HG02571 (cell line): Measurements from ENCODE around the gene MCM10.
"Not testable (repeated sequence)": the region's sequence is repeated elsewhere in the genome, so short reads cannot be mapped to it uniquely, and the experiment has no call there.

Experiments
- ATAC-seq: cut with Tn5 transposase; IDR thresholded peaks from one replicate; pipeline ENCODE4 v1.9.1; 2021; ENCODE audit warnings: mild to moderate bottlenecking, moderate library complexity; ENCODE audit not compliant: unreplicated experiment

The MCM10 gene

DNA sequence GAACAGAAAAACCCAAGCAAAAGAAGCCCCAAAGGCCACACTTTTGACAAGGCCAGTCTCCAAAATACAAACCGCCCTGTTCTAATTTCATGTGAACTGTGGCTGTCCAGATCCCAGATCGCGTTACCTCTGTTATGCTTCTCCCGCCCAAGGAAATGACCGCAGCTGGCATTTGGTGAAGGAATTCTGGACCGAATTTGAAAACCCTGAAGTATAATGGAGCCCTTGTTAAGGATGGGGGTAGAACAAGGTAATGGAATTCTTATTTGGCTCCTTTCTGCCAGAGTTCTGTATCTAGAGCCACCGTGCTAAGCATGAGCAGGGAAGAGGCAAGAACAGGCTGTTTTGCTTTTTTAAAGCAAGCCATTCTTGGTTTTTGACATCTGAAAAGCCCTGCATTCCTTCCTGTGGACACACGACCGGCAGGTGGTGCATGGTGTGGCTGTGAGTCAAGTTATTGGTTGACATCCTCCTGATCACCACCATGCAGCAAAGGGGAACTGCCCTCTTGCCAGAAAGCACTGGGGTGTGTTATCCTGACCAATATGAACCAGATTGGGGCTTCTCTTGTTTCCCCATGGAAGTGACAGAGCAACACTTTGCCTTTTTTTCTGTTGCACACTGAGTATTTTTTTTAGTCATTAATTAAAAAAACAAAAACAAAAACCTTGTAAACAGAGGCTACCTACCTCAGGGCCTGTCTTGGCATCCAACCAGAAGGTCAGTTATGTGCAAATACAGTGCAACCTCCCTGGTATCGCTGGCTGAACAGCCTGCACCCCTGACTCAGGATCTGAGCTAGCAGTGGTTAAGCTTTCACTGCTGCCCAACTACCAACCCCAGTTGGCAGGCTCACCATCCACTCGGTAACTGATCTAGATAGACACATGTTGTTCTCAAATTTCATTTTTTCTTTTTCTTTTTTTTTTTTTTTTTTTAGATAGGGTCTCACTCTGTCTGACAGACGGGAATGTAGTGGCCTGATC, 58.6 kb downstream of the MCM10 start:
- no peak for ATAC-seq

DNA sequence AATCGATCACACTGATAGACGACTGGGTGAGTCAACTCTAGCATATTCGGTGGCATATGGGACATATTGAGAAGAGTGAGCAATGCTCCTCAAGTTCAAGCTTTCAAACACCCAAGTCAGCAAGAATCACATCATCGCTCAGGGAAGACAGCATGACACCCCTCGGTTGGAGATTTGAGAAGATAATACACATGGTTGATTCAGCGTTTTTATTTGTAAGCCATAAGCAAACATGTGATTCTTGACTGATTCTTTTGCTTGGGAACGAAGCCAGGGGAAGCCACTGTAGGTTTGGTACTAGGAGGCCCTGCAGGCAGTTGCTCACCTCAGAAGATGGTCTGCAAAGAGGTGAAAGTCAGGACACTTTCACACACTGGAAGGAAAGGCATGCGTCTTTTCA, 60.2 kb downstream of the MCM10 start:
- no peak for ATAC-seq

DNA sequence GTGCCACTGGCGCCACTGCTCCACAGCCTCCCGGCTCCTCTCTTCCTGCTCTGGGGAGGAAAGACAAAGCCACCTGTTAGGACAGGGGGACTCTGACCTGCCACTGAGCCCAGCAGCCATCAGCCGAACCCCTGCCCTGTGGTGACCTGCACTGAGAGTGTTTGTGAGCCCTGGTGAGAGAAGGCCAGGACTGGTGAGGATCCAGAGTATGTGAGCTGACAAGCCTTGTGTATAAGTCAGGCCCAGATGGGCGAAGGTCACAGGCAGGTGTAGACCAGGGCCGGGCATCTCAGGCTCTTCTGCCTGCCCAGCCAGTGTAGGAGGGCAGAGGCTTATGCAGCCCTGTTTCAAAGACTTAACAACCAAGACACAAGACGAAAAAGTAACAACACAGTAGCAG, 60.8 kb downstream of the MCM10 start:
- no peak for ATAC-seq

DNA sequence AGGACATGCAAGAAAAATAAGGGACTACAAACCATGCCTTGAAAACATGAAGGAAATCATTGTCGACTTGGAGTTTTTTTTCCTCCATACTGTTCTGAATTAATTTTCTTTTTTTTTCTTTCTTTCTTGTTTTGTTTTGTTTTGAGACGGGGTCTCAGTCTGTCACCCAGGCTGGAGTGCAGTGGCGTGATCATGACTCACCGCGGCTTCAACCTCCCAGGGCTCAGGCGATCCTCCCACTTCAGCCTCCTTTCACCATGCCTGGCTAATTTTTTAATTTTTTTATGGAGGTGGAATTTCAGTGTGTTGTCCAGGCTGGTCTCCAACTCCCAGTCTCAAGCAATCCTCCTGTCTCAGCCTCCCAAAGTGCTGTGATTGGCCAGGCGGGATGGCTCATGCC, 61.2 kb downstream of the MCM10 start:
- no peak for ATAC-seq

DNA sequence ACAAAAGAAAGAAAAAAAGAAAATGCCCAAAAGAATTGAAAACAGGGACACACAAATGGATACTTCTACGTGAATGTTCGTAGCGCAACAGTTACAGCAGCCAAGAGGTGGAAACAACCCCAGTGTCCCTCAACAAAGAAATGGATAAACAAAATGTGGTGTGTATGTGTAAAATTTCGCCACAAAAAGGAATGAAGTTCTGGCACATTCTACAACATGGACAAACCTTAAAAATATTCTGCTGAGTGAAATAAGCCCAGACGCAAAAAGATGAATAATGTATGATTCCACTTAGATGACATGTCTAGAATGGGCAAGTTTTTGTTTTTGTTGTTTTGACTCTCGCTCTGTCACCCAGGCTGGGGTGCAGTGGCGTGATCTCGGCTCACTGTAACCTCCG, 61.9 kb downstream of the MCM10 start:
- ATAC-seq = no peak

DNA sequence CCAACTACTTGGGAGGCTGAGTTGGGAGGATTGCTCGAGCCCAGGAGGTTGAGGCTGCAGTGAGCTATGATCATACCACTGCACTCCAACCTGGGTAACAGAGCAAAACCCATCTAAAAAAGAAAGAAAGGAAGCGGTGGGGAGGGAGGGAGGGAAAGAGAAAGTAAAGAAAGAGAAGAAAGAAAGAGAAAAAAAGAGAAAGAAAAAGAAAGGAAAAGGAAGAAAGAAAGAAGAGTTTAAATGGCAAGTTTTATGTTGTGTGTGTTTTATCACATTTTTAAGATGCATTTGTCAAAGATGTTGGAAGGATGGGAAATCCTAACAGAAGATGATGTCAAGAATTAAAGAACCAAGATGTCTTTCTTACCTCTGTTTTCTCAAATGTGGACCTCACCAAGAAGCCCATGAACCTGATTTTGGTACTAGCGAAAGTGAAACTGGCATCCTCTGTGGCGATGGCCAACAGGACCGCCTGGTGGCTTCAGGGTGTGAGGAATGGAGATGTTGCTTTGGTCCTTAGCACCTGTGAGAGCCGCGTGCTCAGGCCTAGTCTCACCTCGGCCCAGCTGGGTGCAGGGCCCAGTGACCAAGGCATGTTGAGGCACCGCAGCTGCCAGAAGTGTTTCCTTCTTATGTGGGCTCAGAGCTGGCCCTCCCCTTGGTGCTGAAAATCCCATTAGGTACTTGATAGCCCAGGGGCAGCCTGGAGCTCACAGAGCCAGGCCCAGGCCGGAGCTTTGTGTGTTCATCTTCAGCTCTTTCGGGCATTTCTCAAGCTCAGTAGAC, 63.0 kb downstream of the MCM10 start:
- no peak for ATAC-seq

DNA sequence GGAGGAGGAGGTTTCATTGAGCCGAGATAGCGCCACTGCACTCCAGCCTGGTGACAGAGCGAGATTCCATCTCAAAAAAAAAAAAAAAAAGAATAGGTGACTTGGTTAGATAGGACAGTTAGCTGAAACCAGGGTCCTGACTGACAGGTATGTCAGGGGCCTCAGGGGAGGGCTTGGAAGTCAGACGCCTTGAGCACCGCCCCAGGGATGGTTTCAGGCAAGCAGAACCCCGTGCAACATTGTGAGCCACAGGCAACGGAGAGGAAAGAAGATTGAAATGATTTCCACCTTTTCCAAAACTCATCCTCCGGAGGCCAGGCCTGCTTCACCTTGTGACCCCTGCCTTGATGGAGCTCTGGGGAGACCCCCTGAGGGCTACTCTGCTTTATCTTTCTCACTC, 64.2 kb downstream of the MCM10 start:
- no peak for ATAC-seq

DNA sequence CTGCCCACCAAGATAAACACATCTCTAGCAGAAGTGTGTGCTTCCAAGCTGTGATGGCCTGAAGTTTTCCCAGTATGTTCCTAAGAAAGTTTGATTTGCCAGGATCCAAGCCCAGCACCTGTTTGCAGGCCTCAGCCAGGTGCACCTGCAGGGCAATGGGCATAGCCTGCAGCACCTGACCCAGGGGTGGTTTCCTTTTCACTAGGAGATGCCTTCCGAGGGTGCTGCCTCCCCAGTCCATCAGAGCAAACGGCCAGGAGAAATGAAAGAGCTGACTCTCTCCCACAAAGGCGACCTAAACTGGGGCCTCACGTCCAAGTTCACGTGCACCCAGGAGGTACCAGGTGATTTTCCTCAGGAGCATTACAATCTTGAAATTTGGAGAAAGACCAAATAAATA, 65.7 kb downstream of the MCM10 start:
- no peak for ATAC-seq

DNA sequence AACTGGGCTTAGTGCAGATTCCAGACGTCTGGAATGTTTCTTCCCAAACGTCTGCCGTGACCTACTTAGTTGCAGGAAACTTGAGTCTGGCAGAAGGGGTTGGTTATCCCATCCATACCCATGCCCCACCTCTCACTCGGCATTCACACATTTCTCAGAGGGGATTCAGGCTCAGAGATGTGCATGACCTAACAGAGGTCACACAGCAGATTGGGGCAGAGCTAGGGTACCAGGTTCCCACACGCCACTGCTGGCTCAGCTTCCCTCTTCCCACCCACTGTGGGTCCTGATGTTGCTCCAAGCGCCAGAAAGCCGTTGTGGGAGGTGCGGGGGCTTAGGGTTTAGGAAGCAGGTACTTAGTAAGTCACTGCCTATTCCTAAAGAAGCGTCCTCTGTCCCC, 69.8 kb downstream of the MCM10 start:
- no peak for ATAC-seq

DNA sequence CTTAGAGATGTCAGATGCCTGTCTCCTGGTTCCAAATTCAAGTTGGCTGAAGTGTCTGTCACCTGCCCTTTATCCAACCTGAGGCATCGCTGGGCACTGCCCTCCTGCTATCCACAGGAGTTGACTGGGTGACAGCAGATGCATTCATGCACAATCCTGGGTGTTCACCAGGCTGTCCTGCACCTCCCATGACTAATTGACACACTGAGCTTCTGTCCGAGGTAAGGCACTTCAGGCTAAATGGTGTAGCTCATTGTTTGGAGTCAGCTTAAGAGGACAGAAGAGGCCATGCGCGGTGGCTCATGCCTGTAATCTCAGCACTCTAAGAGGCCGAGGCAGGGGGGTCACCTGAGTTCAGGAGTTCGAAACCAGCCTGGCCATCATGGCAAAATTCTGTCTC, 70.5 kb downstream of the MCM10 start:
- no peak for ATAC-seq

DNA sequence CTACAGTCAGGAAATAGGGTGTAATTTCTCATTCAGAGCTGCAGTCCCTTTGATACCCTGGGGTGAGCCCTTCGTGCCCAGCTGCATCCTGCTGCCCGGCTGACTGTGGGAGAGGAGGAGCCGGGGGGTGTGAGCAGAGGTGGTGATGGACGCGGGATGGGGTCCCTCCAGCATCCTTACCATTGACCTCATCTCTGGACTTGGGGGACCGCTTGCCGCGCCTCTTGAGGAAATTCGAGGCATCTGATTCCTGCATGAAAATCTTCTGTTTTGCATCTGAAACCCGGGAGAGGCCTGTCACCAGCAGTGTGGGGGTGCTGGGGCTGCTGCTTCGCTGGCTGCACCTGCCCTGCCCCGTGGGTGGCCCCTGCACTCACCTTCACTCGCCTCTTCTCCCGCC, 72.0 kb downstream of the MCM10 start:
- no peak for ATAC-seq

DNA sequence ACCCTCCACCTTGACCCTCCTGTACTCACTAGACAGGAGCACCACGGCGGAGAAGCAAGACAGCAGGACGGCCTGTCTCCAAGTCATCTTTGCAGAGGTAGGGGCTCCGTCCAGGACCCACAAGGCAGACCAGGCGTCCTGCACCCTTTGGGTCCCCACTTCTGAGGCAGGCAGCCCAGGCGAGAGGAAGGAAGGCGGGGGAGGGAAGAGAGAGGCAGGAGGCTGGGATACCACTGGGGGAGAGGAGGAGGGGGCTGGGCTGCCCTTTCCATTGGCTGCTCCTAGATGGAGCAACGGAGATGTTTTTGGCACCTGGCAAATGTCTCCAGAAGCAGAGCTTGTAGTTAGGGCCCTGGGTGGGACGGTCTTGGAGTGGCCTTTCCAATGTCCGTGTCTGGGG, 72.8 kb downstream of the MCM10 start, which contains the start of gene UCMA:
Gene UCMA, minus strand, starts transcription at position 203 of the 400 bp plus-strand sequence. Its CDS starts 116 bp downstream, at position 87.
- no peak for ATAC-seq

DNA sequence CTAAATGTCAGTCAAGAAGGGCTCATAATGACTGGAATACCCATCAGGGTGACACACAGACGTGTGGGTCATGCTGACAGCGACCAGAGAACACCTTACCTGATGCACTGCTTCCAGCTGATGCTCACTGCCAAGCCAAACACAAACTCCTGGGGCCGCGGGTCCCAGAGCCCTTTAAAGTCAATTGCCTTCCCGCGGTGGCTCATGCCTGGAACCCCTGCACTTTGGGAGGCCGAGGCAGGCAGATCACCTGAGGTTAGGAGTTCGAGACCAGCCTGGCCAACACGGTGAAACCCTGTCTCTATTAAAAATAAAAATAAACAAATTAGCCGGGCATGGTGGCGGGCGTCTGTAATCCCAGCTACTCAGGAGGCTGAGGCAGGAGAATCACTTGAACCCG, 73.4 kb downstream of the MCM10 start:
- not testable (repeated sequence) for ATAC-seq

DNA sequence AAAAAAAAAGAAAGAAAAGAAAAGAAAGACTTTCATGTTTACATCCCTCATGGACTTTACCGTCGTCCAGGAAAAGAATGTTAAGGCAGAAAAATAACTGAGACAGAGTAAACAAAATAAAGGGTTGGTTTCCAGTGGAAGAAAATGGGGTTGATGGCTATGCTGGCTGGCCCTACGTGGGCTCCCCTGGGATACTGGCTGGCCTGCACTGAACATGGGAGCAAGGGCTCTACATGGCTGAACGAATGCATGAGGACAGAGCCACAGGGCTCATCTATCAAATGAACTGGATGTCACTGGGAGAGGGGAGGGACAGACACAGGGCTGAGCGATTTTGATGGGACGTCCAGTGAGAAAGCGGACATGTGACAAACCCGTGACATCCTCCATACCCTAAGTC, 75.3 kb downstream of the MCM10 start:
- no peak for ATAC-seq

DNA sequence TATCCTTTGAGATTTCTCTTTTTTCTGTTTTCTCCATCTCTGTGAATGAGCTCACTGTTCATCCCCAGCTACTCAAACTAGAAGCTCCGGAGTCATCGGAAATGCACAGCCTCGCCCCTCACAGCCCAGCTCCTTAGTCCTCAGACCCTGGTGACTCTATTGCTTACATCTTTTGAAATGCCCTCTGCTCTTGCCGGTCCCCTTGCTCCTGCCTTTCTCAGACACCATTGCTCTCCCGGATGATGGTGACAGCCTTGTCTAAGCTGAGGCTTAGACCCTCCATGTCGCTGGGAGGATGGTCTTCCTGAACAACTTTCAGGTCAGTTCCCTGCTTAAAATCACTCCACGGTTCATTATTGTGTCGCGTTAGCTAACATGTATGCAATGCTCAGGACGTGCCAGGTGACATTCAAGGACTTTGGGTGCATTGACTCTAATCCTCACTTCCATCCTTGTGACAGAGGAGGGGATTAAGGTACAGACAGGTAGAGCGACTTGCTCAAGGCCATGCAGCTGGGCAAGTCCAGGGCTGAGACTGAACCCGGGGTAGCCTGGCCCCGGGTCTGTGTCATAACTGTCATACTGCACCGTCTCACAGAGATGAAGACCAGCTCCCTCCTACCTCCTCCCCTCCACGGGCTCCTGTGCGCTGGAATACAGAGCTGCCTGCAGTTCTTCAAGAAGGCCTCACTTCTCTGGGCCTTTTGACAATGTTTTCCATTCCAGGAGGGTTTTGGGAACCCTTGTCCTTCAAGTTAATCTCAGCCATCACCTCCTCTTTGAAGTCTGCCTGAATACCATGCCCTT, 77.1 kb downstream of the MCM10 start:
- no peak for ATAC-seq

DNA sequence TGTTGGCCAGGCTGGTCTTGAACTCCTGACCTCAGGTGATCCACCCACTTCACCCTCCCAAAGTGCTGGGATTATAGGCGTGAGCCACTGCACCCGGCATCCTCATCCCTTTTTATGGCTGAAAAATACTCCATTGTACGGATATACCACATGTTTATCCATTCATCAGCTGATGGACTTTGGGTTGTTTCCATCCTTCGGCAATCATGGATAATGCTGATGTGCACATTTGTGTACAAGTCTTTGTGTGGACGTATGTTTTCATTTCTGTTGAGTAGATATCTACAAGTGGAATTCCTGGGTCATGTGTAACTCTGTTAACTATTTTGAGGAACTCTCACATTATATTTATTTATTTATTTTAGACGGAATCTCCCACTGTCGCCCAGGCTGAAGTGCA, 78.6 kb downstream of the MCM10 start:
- no peak for ATAC-seq

DNA sequence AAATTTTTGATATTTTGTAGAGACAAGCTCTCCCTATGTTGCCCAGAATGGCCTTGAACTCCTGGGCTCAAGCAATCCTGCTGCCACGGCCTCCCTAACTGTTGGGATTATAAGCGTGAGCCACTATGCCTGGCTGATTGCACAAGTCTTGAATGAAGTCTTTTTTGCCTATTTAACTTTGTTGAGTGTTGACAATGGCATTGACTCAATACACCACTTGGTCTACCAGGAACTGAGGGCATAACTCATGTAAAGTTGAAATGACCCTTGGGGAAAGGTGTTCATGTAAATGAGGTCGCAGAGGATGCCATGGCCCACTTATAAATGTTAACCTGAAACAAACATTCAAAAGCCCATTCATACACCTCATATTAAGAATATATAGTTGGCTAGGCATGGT, 80.3 kb downstream of the MCM10 start:
- ATAC-seq = no peak

DNA sequence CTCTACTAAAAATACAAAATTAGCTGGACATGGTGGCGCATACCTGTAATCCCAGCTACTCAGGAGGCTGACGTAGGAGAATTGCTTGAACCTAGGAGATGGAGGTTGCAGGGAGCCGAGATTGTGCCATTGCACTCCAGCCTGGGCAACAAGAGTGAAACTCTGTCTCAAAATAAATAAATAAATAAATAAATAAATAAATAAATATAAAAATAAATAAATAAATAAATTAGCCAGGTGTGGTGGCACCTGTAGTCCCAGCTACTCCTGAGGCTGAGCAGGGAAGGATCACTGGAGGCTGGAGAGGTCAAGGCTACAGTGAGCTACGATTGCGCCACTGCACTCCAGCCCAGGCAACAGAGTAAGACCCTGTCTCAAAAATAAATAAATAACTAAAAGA, 80.9 kb downstream of the MCM10 start:
- not testable (repeated sequence) for ATAC-seq

DNA sequence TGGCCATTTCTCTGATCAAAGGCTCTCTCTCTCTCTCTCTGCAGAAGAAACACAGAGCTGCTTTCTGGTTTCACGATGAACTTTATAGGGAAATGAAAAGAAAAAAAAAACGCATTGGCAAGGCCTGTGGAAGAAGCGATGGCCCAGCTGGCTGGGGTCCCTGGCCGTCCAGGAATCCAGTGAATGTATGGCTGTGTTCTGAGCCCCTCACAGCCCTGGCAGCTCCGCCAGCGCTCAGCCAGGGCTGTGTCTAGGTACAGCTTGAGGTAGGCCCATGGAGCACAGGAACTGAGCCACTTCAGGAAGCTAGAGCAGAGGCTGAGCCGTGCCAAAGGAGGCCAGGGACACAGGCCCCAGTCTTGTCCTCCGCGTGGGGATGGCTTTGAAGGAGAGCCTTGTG, 85.9 kb downstream of the MCM10 start:
- ATAC-seq = no peak

DNA sequence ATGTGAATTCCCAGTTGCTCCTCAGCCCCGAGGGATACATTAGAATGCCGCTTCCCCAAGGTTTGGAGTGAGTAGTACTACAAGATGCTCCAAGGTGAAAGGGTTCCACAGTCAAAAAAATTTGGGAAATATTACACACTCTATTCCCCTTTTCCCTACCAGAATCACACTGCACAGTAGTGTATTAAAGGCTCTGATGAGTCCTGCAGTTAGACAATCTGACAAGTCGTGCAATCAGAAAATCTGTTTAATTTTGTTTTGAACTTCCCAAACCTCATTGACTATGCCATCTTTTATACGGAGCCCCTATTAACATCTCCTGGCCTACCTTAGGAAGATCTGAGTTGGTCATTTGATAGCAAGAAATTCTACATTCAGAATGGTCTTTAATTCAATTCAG, 86.4 kb downstream of the MCM10 start:
- no peak for ATAC-seq

DNA sequence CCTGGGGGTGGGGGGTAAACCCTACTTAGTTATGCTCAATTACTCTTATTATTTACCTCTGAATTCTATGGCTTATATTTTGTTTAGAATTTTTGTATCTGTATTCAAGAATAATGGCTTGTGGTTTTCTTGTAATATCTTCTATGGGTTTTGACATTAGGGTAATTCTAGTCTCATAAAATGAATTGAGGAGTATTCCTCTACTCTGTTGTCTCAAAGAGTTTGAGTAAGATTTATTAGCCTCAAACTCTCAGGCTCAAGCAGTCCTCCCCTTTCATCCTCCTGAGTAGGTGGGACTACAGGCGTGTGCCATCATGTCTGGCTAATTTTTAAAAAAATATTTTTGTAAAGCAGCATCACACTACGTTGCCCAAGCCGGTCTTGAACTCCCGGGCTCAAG, 92.4 kb downstream of the MCM10 start:
- no peak for ATAC-seq
